Motor neuron (in vitro differentiated cells): Measurements from ENCODE around the gene PPP1R16B. TPM values are rescaled to one million over a fixed set of nuclear protein-coding genes. Genes with fewer than 3 reads are reported as not detected.

Experiments used
- ATAC-seq, 8 experiments: fragments of 200-7000 bp; cut with Tn5 transposase; replicated peaks in 6 of 8; 2 replicates each; pipeline ENCODE4 v1.8.0; 2021; ENCODE audit warnings: mild to moderate bottlenecking in 8 of 8, moderate library complexity in 8 of 8
- H3K27ac ChIP-seq, 2 donors: fragments of 250-450 bp; sonication (Bioruptor Pico); 2 replicates each; pipeline ENCODE4 v1.9.0; 2021; ENCODE audit warnings: antibody characterized with exemption in 2 of 2, mild to moderate bottlenecking in 2 of 2, moderate library complexity in 1 of 2
- H3K4me1 ChIP-seq, 2 donors: fragments of 250-450 bp; sonication (Bioruptor Pico); replicated peaks in 1 of 2; 2 replicates each; pipeline ENCODE4 v1.6.1; 2021; ENCODE audit warnings: antibody characterized with exemption in 2 of 2, mild to moderate bottlenecking in 2 of 2, moderate library complexity in 1 of 2
- H3K4me3 ChIP-seq, 5 donors: fragments of 250-450 bp; sonication (Bioruptor Pico); 2 replicates each; pipeline ENCODE4 v1.9.0; 2021; ENCODE audit warnings: antibody characterized with exemption in 5 of 5, mild to moderate bottlenecking in 5 of 5, moderate library complexity in 4 of 5
- WGBS, 10 experiments: fragments of 450-650 bp; shearing (Covaris generic); methylation state at CpG; one replicate each; pipeline ENCODE4 v1.0.0; 2022; 5-methylcytosine and 5-hydroxymethylcytosine counted together
- in situ Hi-C, 9 experiments: fragments of 400-800 bp; cut with MboI; loops; one replicate each; pipeline ENCODE4 v1.15.0; 2021; ENCODE audit warnings: low sequenced_read_pairs in 9 of 9, low pct_unique_long_range_greater_than_20kb in 2 of 9; ENCODE audit not compliant: unreplicated experiment in 9 of 9
- total RNA-seq, 8 experiments: library from RNA; unstranded; fragments of 300-600 nt; gene quantifications; 2 replicates each; pipeline versions ENCODE4 v1.2.3 to v1.2.4, GENCODE V29; 2022

The PPP1R16B gene
- 1 to 10 TPM in 6 of 8 experiments, under 1 TPM in 2; 0.14 to 3.7 (median 2.6) TPM for total RNA-seq

- 8% methylated on average over 2 of the region's 40 CpGs; no CpG with 5 or more reads in 9 of the 10 experiments for WGBS, 10 experiments
- peak; percentile 71 to 83 (median 78) for ATAC-seq
- Histone ChIP-seq H3K4me1 (peaks cover 24 to 34% of the 10 kb centered on the region in 2 donors), H3K4me3 (peak within 1 kb of the TSS; percentile 47 to 58 (median 51)), H3K27ac (peak within 1 kb of the TSS in 1 of 2 donors; percentile 47)
- in situ Hi-C loops: no loop called here
Observed at GRCh38 chr20:38805502-38805957, at the start of gene PPP1R16B. Gene PPP1R16B, plus strand, starts transcription at chr20:38805697. Its CDS starts 30,229 bp downstream, at chr20:38835926.

GRCh38 chr20:38757145-38757775 is 48.2 kb upstream of the PPP1R16B start:
- Histone ChIP-seq H3K4me3 (no peak overlapping the region), H3K4me1 (no peaks in the 10 kb centered on the region), H3K27ac (no peak overlapping the region)
- in situ Hi-C loops: no loop called here
- ATAC-seq: no peak
- 62 to 100% (median 94%) methylated on average over 1 to 6 of the region's 7 CpGs; no CpG with 5 or more reads in 1 of the 10 experiments for WGBS, 10 experiments

- H3K4me1 ChIP-seq: no peaks in the 10 kb centered on the region
- H3K4me3 ChIP-seq: no peak overlapping the region
- no peak for ATAC-seq
- no peak overlapping the region for H3K27ac ChIP-seq
- in situ Hi-C loops: no loop called here
- 50 to 100% (median 91%) methylated on average over 1 to 7 of the region's 7 CpGs for WGBS, 10 experiments
Observed at GRCh38 chr20:38759106-38759505, 46.4 kb upstream of the PPP1R16B start.

- WGBS, 10 experiments: 57 to 100% (median 93%) methylated on average over 1 to 3 of the region's 4 CpGs; no CpG with 5 or more reads in 3 of the 10 experiments
Observed at GRCh38 chr20:38760978-38761377, 44.5 kb upstream of the PPP1R16B start.

GRCh38 chr20:38762174-38762573 is 43.3 kb upstream of the PPP1R16B start:
- no peak for ATAC-seq
- in situ Hi-C loops: no loop called here
- H3K27ac ChIP-seq: no peak overlapping the region
- H3K4me3 ChIP-seq: no peak overlapping the region
- H3K4me1 ChIP-seq: no peaks in the 10 kb centered on the region

More at GRCh38 chr20:38760978-38761377, 44.5 kb upstream of the PPP1R16B start:
- H3K27ac ChIP-seq: no peak overlapping the region
- no peak overlapping the region for H3K4me3 ChIP-seq
- no peaks in the 10 kb centered on the region for H3K4me1 ChIP-seq
- in situ Hi-C loops: no loop called here
- ATAC-seq: no peak

GRCh38 chr20:38763616-38764015 is 41.9 kb upstream of the PPP1R16B start:
- Histone ChIP-seq H3K4me1 (no peaks in the 10 kb centered on the region), H3K4me3 (no peak overlapping the region), H3K27ac (no peak overlapping the region)
- in situ Hi-C loops: no loop called here
- 80 to 100% (median 94%) methylated on average over 1 of the region's 1 CpG; no CpG with 5 or more reads in 4 of the 10 experiments for WGBS, 10 experiments
- ATAC-seq: no peak

- Histone ChIP-seq H3K4me1 (no peaks in the 10 kb centered on the region), H3K4me3 (no peak overlapping the region), H3K27ac (no peak overlapping the region)
- in situ Hi-C loops: no loop called here
- ATAC-seq: peak in 3 of 8 experiments; percentile 57 to 100 (median 100)
- WGBS, 10 experiments: 30 to 97% (median 86%) methylated on average over 2 to 9 of the region's 11 CpGs; no CpG with 5 or more reads in 1 of the 10 experiments
Observed at GRCh38 chr20:38764567-38765318, 40.8 kb upstream of the PPP1R16B start.

GRCh38 chr20:38766071-38766470 is 39.4 kb upstream of the PPP1R16B start:
- Histone ChIP-seq H3K4me1 (no peaks in the 10 kb centered on the region), H3K27ac (no peak overlapping the region), H3K4me3 (no peak overlapping the region)
- in situ Hi-C loops: no loop called here
- WGBS, 10 experiments: 67 to 100% (median 95%) methylated on average over 2 to 4 of the region's 4 CpGs
- ATAC-seq: no peak

- Histone ChIP-seq H3K27ac (no peak overlapping the region), H3K4me1 (no peaks in the 10 kb centered on the region), H3K4me3 (no peak overlapping the region)
- 60 to 100% (median 96%) methylated on average over 1 to 11 of the region's 13 CpGs; no CpG with 5 or more reads in 1 of the 10 experiments for WGBS, 10 experiments
- ATAC-seq: no peak
- in situ Hi-C loops: no loop called here
Observed at GRCh38 chr20:38769376-38770295, 35.9 kb upstream of the PPP1R16B start.

- no peak overlapping the region for H3K27ac ChIP-seq
- H3K4me3 ChIP-seq: no peak overlapping the region
- ATAC-seq: no peak
- in situ Hi-C loops: no loop called here
- H3K4me1 ChIP-seq: no peaks in the 10 kb centered on the region
- 80 to 100% (median 100%) methylated on average over 1 to 2 of the region's 3 CpGs; no CpG with 5 or more reads in 5 of the 10 experiments for WGBS, 10 experiments
Observed at GRCh38 chr20:38770546-38770945, 35.0 kb upstream of the PPP1R16B start.

GRCh38 chr20:38770970-38771369 is 34.5 kb upstream of the PPP1R16B start:
- Histone ChIP-seq H3K4me1 (no peaks in the 10 kb centered on the region), H3K27ac (no peak overlapping the region), H3K4me3 (no peak overlapping the region)
- ATAC-seq: no peak
- in situ Hi-C loops: no loop called here
- 60 to 100% (median 80%) methylated on average over 1 of the region's 7 CpGs; no CpG with 5 or more reads in 6 of the 10 experiments for WGBS, 10 experiments

GRCh38 chr20:38771621-38772020 is 33.9 kb upstream of the PPP1R16B start:
- in situ Hi-C loops: no loop called here
- no peak for ATAC-seq
- H3K4me1 ChIP-seq: no peaks in the 10 kb centered on the region

More at GRCh38 chr20:38771621-38772020, 33.9 kb upstream of the PPP1R16B start:
- Histone ChIP-seq H3K27ac (no peak overlapping the region), H3K4me3 (no peak overlapping the region)
- 83 to 100% (median 92%) methylated on average over 1 to 4 of the region's 7 CpGs; no CpG with 5 or more reads in 4 of the 10 experiments for WGBS, 10 experiments
